ENCODE results near the gene TCAF1. TPM values are rescaled to one million over a fixed set of nuclear protein-coding genes. Genes with fewer than 3 reads are reported as not detected.

The TCAF1 gene
- total RNA-seq, 1 donor from 2014 or later, result 43.3 TPM

DNA sequence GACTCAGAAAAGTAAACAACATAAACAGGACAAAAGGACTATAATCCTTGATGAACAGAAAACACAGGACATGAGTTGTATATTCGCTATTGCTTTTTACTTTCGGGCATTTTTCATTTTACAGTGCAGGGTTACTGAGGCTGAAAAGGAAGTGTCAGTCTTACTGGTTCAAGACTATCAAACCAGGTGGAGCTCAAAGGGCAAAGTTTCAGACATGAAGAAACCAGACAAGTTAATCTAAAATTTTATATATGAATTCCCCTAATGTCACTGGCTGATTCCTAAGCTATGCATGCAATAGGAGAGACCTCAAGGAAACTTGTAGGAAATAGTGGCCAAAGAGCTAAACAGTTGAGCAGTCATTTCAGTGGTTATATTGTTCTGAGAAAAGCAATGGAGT lies 11.4 kb downstream of the TCAF1 start:
- TF ChIP-seq, protein P1, sequence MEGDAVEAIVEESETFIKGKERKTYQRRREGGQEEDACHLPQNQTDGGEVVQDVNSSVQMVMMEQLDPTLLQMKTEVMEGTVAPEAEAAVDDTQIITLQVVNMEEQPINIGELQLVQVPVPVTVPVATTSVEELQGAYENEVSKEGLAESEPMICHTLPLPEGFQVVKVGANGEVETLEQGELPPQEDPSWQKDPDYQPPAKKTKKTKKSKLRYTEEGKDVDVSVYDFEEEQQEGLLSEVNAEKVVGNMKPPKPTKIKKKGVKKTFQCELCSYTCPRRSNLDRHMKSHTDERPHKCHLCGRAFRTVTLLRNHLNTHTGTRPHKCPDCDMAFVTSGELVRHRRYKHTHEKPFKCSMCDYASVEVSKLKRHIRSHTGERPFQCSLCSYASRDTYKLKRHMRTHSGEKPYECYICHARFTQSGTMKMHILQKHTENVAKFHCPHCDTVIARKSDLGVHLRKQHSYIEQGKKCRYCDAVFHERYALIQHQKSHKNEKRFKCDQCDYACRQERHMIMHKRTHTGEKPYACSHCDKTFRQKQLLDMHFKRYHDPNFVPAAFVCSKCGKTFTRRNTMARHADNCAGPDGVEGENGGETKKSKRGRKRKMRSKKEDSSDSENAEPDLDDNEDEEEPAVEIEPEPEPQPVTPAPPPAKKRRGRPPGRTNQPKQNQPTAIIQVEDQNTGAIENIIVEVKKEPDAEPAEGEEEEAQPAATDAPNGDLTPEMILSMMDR (IDR thresholded peaks at IDR 0.05), result no peak
- DNase-seq, result no peak
- H3K27me3 ChIP-seq (ENCODE audit: low read depth), result no peaks in the 10 kb centered on the region

DNA sequence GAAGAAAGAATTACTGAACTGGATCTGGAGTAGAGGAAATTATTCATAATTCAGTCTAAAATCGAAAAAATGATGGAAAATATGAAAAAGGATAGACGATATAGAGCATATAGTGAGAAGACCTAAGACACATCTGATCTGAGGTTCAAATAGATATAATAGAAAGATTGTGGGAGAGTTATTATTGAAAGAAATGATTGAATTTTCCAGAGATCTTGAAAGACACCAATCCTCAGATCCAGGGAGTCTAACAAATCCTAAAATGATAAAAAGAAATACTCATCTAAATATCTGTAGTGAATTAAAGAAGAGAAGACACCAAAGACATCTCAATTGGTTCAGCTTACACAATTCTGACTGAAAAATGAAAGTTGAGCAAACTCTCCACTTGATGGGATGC lies 12.9 kb downstream of the TCAF1 start:
- Histone ChIP-seq H3K27ac (no peak overlapping the region), H3K27me3 (ENCODE audit: low read depth) (no peaks in the 10 kb centered on the region), H3K4me3 (no peak overlapping the region), H3K9me3 (no peaks in the 10 kb centered on the region), H3K36me3 (no peaks in the 10 kb centered on the region), H3K4me1 (peaks cover 3% of the 10 kb centered on the region)
- DNase-seq (no peak), ATAC-seq (no peak)
- TF ChIP-seq, protein P1 (IDR thresholded peaks at IDR 0.05), result no peak
- intact Hi-C loops (cut with DNase I), result no loop called here

More for the DNA sequence above, 11.4 kb downstream of the TCAF1 start:
- no peak overlapping the region for H3K4me3 ChIP-seq
- H3K9me3 ChIP-seq, result no peaks in the 10 kb centered on the region
- intact Hi-C loops (cut with DNase I), result no loop called here
- no peaks in the 10 kb centered on the region for H3K36me3 ChIP-seq
- ATAC-seq, result no peak
- H3K27ac ChIP-seq, result no peak overlapping the region
- no peaks in the 10 kb centered on the region for H3K4me1 ChIP-seq

DNA sequence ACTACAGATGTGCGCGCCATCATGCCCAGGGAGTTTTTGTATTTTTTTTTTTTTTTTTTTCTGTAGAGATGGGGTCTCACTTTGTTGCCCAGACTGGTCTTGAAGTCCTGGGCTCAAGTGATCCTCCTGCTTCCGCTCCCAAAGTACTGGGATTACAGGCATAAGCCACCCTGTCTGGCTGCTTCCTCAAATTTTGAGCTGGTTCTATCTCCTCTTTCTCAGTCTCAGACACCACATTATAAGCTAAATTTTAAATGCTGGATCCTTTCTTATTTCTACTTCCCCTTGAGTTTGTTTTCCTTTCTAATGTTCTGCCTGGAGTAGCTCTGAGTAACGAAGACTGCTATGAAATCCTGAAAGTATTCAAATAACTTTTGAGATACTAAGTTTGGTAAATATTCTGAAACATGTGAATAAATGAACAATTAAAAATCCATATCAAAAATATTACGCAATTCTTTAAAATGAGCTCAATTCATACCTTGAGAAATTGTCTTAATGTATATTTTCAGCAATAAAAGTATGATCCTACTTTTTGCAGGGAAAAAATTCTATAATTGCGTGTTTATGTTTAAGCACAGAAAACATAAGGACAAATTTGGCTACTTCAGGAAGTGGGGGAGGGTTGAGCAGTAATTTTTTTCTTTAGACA lies 15.0 kb downstream of the TCAF1 start:
- no peaks in the 10 kb centered on the region for H3K27me3 ChIP-seq (ENCODE audit: low read depth)
- no peak for DNase-seq
- intact Hi-C loops (cut with DNase I), result no loop called here
- no peak overlapping the region for H3K4me3 ChIP-seq
- no peaks in the 10 kb centered on the region for H3K9me3 ChIP-seq
- ATAC-seq, result no peak
- no peak overlapping the region for H3K27ac ChIP-seq
- H3K4me1 ChIP-seq, result peaks cover 9% of the 10 kb centered on the region
- TF ChIP-seq, protein P1 (IDR thresholded peaks at IDR 0.05), result no peak
- H3K36me3 ChIP-seq, result no peaks in the 10 kb centered on the region

DNA sequence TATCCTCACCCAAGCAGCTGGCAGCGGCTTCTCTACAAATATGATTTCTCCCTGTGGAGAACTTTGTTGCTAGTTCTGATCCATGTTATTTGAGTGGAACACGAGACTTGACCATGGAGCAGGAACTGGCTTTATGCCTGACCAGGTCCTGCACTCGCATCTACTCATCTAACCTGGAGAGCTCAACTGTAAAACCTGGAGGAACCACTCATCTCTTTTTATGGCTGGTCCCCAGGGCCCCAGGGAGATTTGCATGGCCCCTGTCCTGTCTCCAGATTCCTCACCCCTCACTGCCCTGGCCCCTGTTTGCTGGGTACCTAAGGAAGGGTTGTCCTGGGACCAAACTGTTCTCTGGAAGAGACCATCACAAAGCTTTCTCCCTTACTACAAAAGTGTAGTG lies 16.0 kb downstream of the TCAF1 start:
- Histone ChIP-seq H3K4me1 (peaks cover 19% of the 10 kb centered on the region), H3K36me3 (no peaks in the 10 kb centered on the region), H3K27ac (no peak overlapping the region), H3K9me3 (no peaks in the 10 kb centered on the region), H3K4me3 (no peak overlapping the region), H3K27me3 (ENCODE audit: low read depth) (no peaks in the 10 kb centered on the region)
- TF ChIP-seq, protein P1 (IDR thresholded peaks at IDR 0.05), result no peak
- DNase-seq (no peak), ATAC-seq (no peak)
- intact Hi-C loops (cut with DNase I), result no loop called here

DNA sequence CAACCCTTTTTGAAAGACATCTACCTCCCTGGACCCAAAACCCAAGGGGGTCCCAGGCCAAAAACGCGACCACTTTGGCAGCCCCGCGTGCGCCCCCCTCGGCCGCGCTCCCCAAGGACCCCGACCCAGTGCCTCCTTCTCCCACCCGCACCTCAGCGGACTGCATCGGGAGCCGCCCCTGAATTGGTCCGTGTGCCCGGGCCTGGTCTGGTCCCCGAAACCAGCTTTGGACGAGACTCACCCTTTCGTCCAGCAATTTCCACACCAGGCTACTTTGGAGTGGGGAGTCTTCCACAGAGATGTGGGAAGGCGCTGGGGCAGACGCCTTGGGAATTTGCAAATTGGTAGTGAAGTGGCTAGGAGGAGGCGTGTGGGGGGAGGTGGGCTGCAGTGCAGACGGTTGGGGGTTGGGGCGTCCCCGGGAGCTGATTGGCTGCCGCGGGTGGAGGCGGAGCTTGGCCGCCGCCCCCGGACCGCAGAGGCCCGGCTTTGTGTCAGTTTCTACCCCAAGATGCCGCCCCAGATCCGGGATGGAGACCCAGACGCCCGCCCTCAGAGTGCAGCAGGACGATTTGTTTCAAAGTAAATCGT lies 16.9 kb downstream of the TCAF1 start:
- ATAC-seq (peak; percentile 49 to 52), DNase-seq (no peak)
- Histone ChIP-seq H3K27ac (no peak overlapping the region), H3K4me3 (peak overlapping the region; percentile 47), H3K36me3 (no peaks in the 10 kb centered on the region), H3K27me3 (ENCODE audit: low read depth) (no peaks in the 10 kb centered on the region), H3K4me1 (peaks cover 21% of the 10 kb centered on the region), H3K9me3 (no peaks in the 10 kb centered on the region)
- TF ChIP-seq, protein P1 (IDR thresholded peaks at IDR 0.05), result no peak
- intact Hi-C loops (cut with DNase I), result no loop called here
